Measurements from ENCODE around the gene RAB11FIP4.

The RAB11FIP4 gene

DNA sequence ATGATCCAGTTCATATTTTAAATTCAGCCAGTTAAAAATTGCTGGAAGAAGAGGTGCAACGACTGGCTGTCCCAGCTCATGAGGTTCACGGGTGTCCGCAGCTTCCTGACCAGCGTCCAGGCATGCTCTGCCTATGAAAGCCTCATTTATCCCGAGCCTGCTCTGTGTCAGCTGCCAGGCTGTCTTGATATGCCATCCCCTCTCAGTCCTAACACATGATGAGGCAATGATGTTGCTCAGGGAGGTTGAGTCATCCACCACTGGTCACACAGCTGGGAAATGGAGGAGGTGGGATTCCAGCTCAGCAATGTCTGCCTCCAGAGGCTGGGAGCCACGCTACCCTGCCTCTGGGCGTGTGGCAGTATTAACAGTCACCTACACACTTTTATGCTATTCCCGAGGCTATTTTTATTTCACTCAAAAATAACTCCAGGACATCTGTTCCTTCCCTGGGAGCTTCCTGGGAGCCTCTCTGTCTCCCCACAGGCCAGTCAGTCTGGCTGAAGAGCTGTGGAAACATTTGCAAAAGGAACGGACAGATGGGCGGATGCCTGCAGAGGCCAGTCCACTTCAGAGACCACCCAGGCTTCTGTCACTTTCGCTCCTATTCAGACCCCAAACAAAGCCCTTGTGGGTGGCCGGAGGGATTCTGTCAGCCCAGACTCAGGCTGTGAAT is 22.5 kb downstream of the RAB11FIP4 start:
- TF ChIP-seq POLR2AphosphoS5 (IDR thresholded peaks at IDR 0.05; ENCODE audit: low read depth, low read length) (no peak), POLR2A (IDR thresholded peaks at IDR 0.05; ENCODE audit: low read depth, low read length) (no peak), TAF1 (IDR thresholded peaks at IDR 0.05; ENCODE audit: borderline replicate concordance, low read depth, low read length) (no peak)
- no peak for DNase-seq (ENCODE audit: insufficient read length)
- FAIRE-seq = no peak

DNA sequence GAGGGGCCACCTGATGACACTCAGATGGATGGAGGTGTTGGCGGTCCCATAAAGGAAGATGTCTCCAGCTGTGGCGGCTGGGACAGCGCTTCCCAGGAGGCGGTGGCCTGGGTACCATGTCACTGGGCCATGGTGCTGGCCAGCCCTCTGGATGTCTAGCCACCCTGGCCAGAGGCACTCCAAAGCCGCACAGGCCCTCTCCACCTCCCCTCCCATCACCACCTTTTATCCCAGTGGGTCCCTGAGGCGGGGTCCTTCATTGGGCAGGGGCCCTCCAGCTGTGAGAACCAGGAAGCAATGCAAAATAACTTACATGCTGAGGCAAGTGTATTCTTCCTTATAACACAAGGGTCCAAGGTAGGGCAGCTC is 23.1 kb downstream of the RAB11FIP4 start:
- DNase-seq (ENCODE audit: insufficient read length) (no peak), FAIRE-seq (no peak)
- TF ChIP-seq POLR2A (IDR thresholded peaks at IDR 0.05; ENCODE audit: low read depth, low read length) (no peak), POLR2AphosphoS5 (IDR thresholded peaks at IDR 0.05; ENCODE audit: low read depth, low read length) (no peak), TAF1 (IDR thresholded peaks at IDR 0.05; ENCODE audit: borderline replicate concordance, low read depth, low read length) (no peak)

DNA sequence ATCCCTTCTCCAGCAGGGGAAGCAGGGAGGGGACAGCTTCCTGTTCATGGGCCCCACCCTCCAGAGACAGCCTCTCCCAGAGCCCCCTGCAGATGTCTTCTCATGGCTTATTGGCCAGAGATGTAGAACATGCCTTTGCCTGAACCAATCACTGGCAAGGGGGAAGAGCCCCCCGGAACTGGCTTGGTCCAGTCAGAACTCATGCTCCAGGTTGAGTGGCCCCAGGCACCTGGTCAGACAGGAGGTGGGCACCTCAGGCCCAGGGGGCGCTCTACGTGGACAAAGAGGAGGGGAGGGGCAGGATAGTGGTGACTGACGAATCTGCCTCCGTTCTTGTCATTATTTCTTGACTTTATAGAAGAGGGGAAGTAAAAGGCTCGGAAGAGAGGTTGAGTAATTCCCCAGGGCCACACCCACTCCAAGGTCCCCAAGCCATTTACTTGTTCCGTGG is 23.6 kb downstream of the RAB11FIP4 start:
- TF ChIP-seq TAF1 (IDR thresholded peaks at IDR 0.05; ENCODE audit: borderline replicate concordance, low read depth, low read length) = no peak
- no peak for TF ChIP-seq POLR2A (IDR thresholded peaks at IDR 0.05; ENCODE audit: low read depth, low read length)
- no peak for TF ChIP-seq POLR2AphosphoS5 (IDR thresholded peaks at IDR 0.05; ENCODE audit: low read depth, low read length)
- FAIRE-seq = no peak
- no peak for DNase-seq (ENCODE audit: insufficient read length)

DNA sequence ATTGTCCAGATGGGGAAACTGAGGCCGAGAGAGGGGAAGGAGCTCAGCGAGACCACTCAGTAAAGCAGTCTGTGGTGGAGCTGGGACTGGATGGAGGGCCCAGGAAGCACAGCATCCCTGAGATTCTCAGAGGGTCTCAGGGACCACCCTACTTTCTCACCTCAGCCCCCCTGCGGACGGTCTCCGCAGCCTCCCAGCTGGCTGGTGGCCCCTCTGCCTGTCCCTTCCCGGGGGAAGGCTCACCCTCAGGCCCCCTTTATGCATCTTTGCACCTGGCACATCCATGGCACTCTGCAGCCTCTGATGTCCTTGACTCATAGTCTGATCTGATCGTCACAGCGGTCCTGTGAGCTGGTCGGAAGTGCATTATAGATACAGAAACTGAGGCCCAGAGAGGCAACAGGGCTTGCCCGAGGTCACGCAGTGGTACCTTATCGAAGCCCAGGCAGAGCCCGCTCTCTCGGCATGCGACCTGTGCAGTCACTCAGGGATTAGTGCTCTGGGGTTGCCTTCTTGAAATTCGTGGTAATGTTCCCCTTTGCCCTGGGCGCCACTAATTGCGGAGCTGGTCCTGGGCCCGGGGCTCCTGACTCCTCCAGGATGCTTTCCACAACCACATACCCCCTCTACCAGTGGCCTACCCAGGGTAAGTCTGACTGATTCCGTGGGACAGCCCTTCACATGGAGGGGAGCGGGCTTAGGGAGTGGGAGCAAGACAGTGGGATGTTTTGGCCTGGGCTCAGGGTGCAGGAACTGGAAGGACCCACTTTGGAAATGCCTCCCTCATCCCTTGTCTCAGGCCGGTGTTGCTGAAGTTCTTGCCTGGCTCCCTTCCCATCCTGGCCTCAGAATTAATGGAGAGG is 24.4 kb downstream of the RAB11FIP4 start:
- FAIRE-seq (no peak), DNase-seq (ENCODE audit: insufficient read length) (no peak)
- TF ChIP-seq POLR2AphosphoS5 (IDR thresholded peaks at IDR 0.05; ENCODE audit: low read depth, low read length) = no peak
- TF ChIP-seq POLR2A (IDR thresholded peaks at IDR 0.05; ENCODE audit: low read depth, low read length) = no peak
- TF ChIP-seq TAF1 (IDR thresholded peaks at IDR 0.05; ENCODE audit: borderline replicate concordance, low read depth, low read length) = no peak

DNA sequence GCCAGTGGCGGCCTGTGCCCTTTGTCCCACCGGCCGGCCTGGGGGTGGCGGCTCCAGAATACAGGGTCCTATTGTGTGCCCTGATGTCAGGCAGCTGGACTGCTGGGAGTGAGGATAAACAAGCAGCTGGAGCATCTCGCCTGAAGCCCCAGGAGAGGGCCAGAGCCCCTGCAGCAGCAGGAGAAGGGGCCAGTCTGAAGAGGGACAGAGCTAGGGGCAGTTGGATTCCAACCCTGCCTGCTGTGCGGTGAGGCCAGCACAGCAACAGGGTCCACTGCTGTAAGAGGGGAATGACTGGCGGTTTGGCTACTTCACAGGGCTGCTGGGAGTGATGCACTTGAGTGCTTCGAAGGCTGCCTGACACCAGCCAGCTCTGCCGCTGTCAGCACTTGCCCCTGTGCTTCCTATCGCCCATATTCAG is 25.0 kb downstream of the RAB11FIP4 start:
- TF ChIP-seq POLR2AphosphoS5 (IDR thresholded peaks at IDR 0.05; ENCODE audit: low read depth, low read length) (no peak), TAF1 (IDR thresholded peaks at IDR 0.05; ENCODE audit: borderline replicate concordance, low read depth, low read length) (no peak)

DNA sequence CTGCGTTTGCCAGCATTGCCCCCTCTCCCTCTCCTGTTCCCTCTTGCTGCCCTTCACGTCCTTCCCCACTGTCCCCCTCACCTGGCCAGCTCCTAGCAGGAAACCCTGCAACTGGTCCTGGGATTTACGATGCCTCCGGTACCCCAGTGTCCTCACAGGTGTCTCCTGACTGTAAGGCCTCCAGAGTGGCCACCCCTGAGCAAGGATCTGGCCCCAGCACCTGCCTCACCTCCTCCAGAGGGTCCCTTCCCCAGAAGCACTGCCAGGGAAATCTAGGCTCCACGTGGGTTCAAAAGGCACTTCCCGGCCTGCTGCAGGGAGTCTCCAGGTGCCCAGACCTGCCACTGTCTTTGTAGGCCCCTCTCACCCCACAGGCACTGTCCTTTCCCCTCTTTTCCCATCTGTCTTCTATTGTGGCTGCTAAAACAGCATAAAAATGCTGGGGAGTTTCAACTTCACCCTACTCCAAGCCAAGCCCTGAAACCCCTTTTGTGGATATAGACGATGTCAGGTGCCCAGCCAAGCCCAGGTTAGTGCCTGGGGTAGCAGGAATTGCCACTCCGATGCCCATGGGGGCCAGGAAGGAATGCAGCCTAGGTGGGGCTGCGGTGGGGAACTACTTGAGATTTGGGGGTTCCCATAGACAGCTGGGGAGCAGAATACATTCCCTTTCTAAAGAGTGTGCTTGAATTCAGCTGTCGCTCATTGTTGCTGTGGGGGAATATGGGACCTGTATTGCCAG is 25.7 kb downstream of the RAB11FIP4 start:
- TF ChIP-seq TAF1 (IDR thresholded peaks at IDR 0.05; ENCODE audit: borderline replicate concordance, low read depth, low read length) = no peak
- no peak for TF ChIP-seq POLR2AphosphoS5 (IDR thresholded peaks at IDR 0.05; ENCODE audit: low read depth, low read length)
- TF ChIP-seq POLR2A (IDR thresholded peaks at IDR 0.05; ENCODE audit: low read depth, low read length) = no peak
- DNase-seq (ENCODE audit: insufficient read length) (no peak), FAIRE-seq (no peak)

More for the DNA sequence above, 25.0 kb downstream of the RAB11FIP4 start:
- no peak for DNase-seq (ENCODE audit: insufficient read length)
- FAIRE-seq = no peak

DNA sequence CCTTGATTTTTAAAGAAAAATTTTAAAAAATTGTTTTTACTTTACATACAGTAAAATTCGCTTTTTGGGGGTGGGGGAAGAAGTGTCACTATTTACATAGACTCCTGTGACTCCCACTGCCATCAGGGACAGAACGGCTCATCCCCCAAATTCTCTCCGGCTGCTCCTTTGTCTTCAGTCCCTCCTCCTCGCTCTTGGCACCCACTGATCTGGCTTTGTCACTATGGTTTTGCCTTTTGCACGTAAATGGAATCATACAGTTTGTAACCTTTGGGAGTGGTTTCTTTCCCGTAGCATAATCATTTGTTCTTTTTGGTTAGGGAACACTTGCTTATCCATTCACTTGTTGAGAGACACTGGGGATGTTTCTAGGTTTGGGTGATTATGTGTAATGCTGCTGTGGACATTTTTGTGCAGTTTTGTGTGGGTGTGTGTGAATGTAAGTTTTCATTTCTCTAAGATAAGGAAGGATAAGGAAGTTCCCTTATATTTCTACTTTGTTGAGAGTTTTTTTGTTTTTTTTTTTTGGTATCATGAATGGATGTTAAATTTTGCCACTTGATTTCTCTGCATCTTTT is 27.4 kb downstream of the RAB11FIP4 start:
- FAIRE-seq (no peak), DNase-seq (ENCODE audit: insufficient read length) (no peak)
- no peak for TF ChIP-seq POLR2A (IDR thresholded peaks at IDR 0.05; ENCODE audit: low read depth, low read length)
- TF ChIP-seq POLR2AphosphoS5 (IDR thresholded peaks at IDR 0.05; ENCODE audit: low read depth, low read length) = no peak
- TF ChIP-seq TAF1 (IDR thresholded peaks at IDR 0.05; ENCODE audit: borderline replicate concordance, low read depth, low read length) = no peak

DNA sequence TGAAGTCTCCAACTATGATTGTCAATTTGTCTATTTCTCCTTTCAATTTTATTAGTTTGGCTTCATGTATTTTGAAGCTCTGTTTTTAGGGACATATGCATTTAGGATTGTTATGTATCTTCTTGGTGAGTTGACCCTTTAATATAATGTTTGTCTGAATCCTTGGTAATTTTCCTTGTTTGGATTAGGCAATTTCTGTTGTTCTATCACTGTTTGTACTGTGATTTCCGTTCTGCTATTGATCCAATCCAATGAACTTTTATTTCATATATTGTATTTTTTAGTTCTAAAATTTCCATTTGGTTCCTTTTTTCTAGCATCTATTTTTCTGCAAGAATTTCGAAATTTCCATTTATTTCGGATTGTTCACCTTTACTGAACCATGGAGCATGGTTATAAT is 31.0 kb downstream of the RAB11FIP4 start:
- TF ChIP-seq POLR2A (IDR thresholded peaks at IDR 0.05; ENCODE audit: low read depth, low read length) = no peak
- TF ChIP-seq TAF1 (IDR thresholded peaks at IDR 0.05; ENCODE audit: borderline replicate concordance, low read depth, low read length) = no peak
- no peak for TF ChIP-seq POLR2AphosphoS5 (IDR thresholded peaks at IDR 0.05; ENCODE audit: low read depth, low read length)
- no peak for FAIRE-seq
- DNase-seq (ENCODE audit: insufficient read length) = no peak

DNA sequence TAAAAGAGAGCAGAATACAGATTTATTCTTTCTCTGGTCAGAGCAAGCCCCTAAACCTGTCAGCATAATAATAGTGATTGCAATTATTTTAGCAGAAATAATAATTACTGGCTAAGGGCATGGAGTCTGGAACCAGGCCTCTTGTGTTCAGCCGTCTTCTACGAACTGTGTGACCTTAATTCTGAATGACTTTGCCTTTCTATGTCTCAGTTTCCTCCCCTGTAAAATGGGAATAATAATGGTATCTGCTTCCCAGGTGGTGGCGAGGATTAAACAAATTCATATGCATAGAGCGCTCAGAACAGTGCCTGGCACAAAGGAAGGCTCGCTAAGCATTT is 33.4 kb downstream of the RAB11FIP4 start:
- FAIRE-seq (no peak), DNase-seq (ENCODE audit: insufficient read length) (no peak)
- TF ChIP-seq POLR2AphosphoS5 (IDR thresholded peaks at IDR 0.05; ENCODE audit: low read depth, low read length) (no peak), TAF1 (IDR thresholded peaks at IDR 0.05; ENCODE audit: borderline replicate concordance, low read depth, low read length) (no peak), POLR2A (IDR thresholded peaks at IDR 0.05; ENCODE audit: low read depth, low read length) (no peak)

DNA sequence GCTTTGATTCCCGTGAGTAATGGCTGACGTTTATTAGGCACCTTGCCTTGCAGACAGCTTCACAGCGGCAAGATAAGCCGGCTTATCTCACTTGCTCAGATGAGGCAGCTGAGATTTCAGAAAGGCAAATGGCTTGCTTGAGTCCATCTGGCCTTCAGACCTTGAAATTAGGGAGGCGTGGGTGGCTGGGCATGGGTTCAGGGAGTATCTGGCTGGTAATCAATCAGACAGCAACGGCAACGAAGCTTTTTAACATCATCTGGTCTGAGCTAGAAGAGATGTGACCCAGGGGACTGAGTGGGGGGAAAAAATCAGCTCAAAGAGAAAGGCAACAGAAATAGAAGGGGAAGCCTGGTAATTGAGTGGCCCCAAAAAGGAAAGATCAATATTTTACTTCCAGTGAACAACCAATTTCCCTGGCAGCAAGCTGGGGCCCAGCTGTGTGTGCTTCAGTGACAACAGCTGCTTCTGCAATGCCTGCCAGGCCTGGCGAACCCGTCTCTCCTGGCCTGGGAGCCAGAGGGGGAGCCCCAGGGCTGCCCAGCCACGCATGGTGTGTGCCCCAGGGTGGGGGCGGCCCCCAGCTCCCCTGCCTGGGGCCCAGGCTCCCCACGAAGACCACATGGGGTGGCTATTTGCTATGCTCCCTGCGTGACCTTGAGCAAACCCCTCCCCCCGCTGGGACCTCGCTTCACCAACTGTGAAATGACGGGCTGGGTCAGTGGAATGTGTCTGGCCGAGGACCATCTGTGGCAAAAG is 34.0 kb downstream of the RAB11FIP4 start:
- DNase-seq (ENCODE audit: insufficient read length) (no peak), FAIRE-seq (no peak)
- TF ChIP-seq POLR2A (IDR thresholded peaks at IDR 0.05; ENCODE audit: low read depth, low read length) (no peak), TAF1 (IDR thresholded peaks at IDR 0.05; ENCODE audit: borderline replicate concordance, low read depth, low read length) (no peak)

DNA sequence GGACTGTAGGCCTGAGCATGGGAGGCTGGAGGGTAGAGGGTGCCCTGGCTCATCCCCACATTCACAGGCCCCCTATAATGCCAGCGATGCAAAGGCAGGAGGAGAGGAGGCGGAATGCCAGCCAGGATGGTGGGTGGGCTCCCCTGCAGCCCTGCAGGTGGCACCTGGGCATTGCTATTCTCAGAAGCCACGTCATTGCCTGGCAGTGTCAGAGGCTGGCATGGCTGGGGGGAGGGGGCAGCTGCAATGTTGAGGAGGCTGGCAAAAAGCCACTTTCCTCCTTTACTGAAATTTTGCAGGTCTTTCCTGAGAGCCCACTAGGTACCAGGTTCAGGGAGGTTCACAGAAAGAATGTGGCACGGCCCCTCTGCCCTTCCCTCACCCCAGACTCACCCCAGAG is 36.2 kb downstream of the RAB11FIP4 start:
- DNase-seq (ENCODE audit: insufficient read length) (no peak), FAIRE-seq (no peak)
- no peak for TF ChIP-seq TAF1 (IDR thresholded peaks at IDR 0.05; ENCODE audit: borderline replicate concordance, low read depth, low read length)
- TF ChIP-seq POLR2AphosphoS5 (IDR thresholded peaks at IDR 0.05; ENCODE audit: low read depth, low read length) = no peak
- TF ChIP-seq POLR2A (IDR thresholded peaks at IDR 0.05; ENCODE audit: low read depth, low read length) = no peak
